HG02588 (cell line): ENCODE results near the gene BEND6.

ENCODE experiments used
- ATAC-seq: cut with Tn5 transposase; IDR thresholded peaks from one replicate; pipeline ENCODE4 v1.9.1; 2021; ENCODE audit warnings: mild to moderate bottlenecking, moderate library complexity; ENCODE audit not compliant: unreplicated experiment

Gene BEND6

GRCh38 chr6:56940463-56940862 lies 14.4 kb upstream of the BEND6 start:
- no peak for ATAC-seq

GRCh38 chr6:56940977-56941376 lies 13.9 kb upstream of the BEND6 start:
- no peak for ATAC-seq

- ATAC-seq: no peak
Measured at GRCh38 chr6:56944661-56945060, 10.2 kb upstream of the BEND6 start.

- ATAC-seq: no peak
Measured at GRCh38 chr6:56946368-56946767, 8.5 kb upstream of the BEND6 start.

- no peak for ATAC-seq
Measured at GRCh38 chr6:56947924-56948323, 7.0 kb upstream of the BEND6 start.

- ATAC-seq: no peak
Measured at GRCh38 chr6:56949265-56949664, 5.6 kb upstream of the BEND6 start.

- no peak for ATAC-seq
Measured at GRCh38 chr6:56949925-56950495, 4.9 kb upstream of the BEND6 start.

GRCh38 chr6:56951049-56951831 lies 3.7 kb upstream of the BEND6 start:
- no peak for ATAC-seq

- ATAC-seq: no peak
Measured at GRCh38 chr6:56953597-56954402, 1.1 kb upstream of the BEND6 start.

GRCh38 chr6:56955171-56956155 lies 556 bp downstream of the BEND6 start:
- ATAC-seq: peak; percentile 72

- ATAC-seq: no peak
Measured at GRCh38 chr6:56956491-56956890, 1.6 kb downstream of the BEND6 start.

GRCh38 chr6:56957856-56958255 lies 2.9 kb downstream of the BEND6 start:
- ATAC-seq: no peak

GRCh38 chr6:56958481-56958880 lies 3.6 kb downstream of the BEND6 start:
- ATAC-seq: no peak

- ATAC-seq: no peak
Measured at GRCh38 chr6:56959094-56959493, 4.2 kb downstream of the BEND6 start.

- ATAC-seq: no peak
Measured at GRCh38 chr6:56959938-56960337, 5.0 kb downstream of the BEND6 start.

- ATAC-seq: no peak
Measured at GRCh38 chr6:56961151-56961550, 6.2 kb downstream of the BEND6 start.

- no peak for ATAC-seq
Measured at GRCh38 chr6:56962441-56962840, 7.5 kb downstream of the BEND6 start.

- ATAC-seq: no peak
Measured at GRCh38 chr6:56963043-56963442, 8.1 kb downstream of the BEND6 start.

- ATAC-seq: no peak
Measured at GRCh38 chr6:56963793-56964192, 8.9 kb downstream of the BEND6 start.

GRCh38 chr6:56965126-56965525 lies 10.2 kb downstream of the BEND6 start:
- no peak for ATAC-seq

GRCh38 chr6:56970849-56971248 lies 15.9 kb downstream of the BEND6 start:
- no peak for ATAC-seq
